HL-60 (cell line): ENCODE measurements around the gene SOX15.

Source experiments
- DNase-seq, 2 experiments: peaks; one replicate each; pipeline ENCODE4 v3.0.0-alpha.2; 2010 to 2020; ENCODE audit warnings: low read depth in 1 of 2, low spot score in 1 of 2
- H3K27ac ChIP-seq: fragments of 250-450 bp; sonication (Bioruptor Pico); replicated peaks from 2 replicates; pipeline ENCODE4 v1.5.1; 2020; ENCODE audit warnings: mild to moderate bottlenecking, moderate library complexity
- H3K27me3 ChIP-seq: fragments of 250-450 bp; sonication (Bioruptor Pico); 2 replicates; pipeline ENCODE4 v1.5.1; 2021; ENCODE audit warnings: mild to moderate bottlenecking, moderate library complexity; ENCODE audit not compliant: insufficient read depth, poor library complexity, severe bottlenecking
- H3K4me3 ChIP-seq: replicated peaks from 2 replicates; pipeline ENCODE4 v1.5.1; 2011; ENCODE audit warnings: mild to moderate bottlenecking, control low read depth, low read length; ENCODE audit not compliant: insufficient read depth
- GABPA ChIP-seq: IDR thresholded peaks from 2 replicates; pipeline ENCODE4 v1.6.1; 2012; ENCODE audit warnings: low read depth
- POLR2AphosphoS5 ChIP-seq: IDR thresholded peaks from 2 replicates; pipeline ENCODE4 v1.6.1; 2012; ENCODE audit warnings: low read depth
- SPI1 ChIP-seq: IDR thresholded peaks from 2 replicates; pipeline ENCODE4 v1.6.1; 2012; ENCODE audit warnings: low read depth, mild to moderate bottlenecking, borderline replicate concordance
- TF ChIP-seq, protein P1 (sequence below): IDR thresholded peaks from one replicate; pipeline ENCODE4 v1.5.1; 2011; ENCODE audit warnings: low read length, control low read depth, inconsistent platforms; ENCODE audit not compliant: insufficient read depth
- TF ChIP-seq, protein P2 (sequence below): IDR thresholded peaks from 2 replicates; pipeline ENCODE4 v1.6.1; 2012; ENCODE audit warnings: low read depth; ENCODE audit not compliant: insufficient replicate concordance

SOX15 gene

DNA sequence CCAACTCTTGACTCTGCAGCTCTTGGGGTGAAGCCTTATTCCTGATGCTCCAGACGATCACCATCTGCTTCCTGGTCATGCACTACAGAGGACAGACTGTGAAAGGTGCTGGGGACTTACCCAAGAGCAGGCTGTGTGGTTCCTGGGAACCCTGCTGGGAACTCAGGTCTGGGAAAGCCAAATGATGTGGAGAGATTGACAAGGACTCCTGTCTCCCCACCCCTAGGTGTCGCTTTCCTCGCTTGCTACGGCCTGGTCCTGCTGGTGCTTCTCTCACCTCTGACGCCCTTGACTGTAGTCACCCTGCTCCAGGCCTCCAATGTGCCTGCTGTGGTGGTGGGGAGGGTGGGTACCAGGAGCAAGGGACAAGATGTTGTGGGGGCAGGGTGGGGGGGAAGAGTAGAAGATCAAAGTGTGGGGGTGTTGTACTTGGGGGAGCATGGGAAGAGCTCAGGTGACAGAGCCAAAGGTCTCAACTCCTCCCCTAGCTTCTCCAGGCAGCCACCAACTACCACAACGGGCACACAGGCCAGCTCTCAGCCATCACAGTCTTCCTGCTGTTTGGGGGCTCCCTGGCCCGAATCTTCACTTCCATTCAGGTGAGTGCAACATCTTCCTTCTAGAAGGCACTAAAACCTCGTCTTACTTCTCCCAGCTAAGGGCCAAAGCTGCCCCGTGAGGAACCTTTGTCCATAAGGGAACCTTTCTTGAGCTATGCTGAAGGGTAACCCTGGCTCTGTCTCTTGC, 3.0 kb downstream of the SOX15 start:
- DNase-seq: peak in 1 of 2 experiments; percentile 63
- Histone ChIP-seq H3K27me3 (no peaks in the 10 kb centered on the region), H3K4me3 (no peak overlapping the region), H3K27ac (peak overlapping the region; percentile 63)
- TF ChIP-seq GABPA: no peak
- TF ChIP-seq, protein P1, sequence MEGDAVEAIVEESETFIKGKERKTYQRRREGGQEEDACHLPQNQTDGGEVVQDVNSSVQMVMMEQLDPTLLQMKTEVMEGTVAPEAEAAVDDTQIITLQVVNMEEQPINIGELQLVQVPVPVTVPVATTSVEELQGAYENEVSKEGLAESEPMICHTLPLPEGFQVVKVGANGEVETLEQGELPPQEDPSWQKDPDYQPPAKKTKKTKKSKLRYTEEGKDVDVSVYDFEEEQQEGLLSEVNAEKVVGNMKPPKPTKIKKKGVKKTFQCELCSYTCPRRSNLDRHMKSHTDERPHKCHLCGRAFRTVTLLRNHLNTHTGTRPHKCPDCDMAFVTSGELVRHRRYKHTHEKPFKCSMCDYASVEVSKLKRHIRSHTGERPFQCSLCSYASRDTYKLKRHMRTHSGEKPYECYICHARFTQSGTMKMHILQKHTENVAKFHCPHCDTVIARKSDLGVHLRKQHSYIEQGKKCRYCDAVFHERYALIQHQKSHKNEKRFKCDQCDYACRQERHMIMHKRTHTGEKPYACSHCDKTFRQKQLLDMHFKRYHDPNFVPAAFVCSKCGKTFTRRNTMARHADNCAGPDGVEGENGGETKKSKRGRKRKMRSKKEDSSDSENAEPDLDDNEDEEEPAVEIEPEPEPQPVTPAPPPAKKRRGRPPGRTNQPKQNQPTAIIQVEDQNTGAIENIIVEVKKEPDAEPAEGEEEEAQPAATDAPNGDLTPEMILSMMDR: peak; percentile 56

DNA sequence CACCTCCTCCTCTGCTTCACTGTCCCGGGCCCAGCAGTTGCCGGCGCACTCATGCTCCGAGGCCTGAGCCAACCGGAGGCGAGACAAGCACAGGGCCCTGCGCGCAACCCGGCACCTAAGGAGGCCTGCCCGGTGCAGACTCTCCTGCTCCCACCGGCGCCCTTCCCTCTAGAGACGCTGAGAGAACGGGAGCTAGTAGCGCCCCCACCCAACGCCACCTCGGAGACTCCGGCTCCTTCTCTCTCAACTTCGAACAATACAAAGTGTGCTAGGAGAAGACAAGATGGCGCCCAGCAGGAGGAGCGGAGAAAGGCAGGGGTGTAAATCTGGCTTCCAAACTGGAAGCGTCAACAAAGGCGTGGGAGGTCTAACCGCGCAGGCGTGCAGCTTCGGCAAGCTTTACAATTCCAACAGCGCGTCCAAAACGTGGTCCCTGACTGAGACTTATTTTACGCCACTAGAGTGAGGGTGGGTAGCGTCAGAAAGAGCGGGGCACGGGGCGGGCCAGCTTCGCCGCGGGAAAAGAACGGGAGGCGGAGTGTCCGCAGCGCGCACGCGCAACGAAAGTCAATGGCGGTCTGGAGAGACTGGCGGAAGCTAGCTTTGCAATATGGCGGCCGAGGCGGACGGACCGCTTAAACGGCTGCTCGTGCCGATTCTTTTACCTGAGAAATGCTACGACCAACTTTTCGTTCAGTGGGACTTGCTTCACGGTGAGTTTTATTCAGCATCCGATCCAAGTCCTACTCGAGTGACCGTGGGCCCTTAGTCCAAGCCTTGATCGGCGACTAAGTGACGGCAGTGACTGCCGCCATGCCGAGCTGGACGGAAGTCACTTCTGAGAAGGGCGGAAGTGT, 6.4 kb downstream of the SOX15 start, which contains the start of gene MPDU1:
TSS of gene MPDU1 (plus strand) at position 600 of the 857 bp plus-strand sequence. CDS start at position 611, 11 bp downstream.
- TF ChIP-seq SPI1 (peak; percentile 74; the same call in 1 of the 2 replicates), GABPA (no peak), POLR2AphosphoS5 (peak; percentile 73; the same call in 1 of the 2 replicates)
- TF ChIP-seq, protein P2, sequence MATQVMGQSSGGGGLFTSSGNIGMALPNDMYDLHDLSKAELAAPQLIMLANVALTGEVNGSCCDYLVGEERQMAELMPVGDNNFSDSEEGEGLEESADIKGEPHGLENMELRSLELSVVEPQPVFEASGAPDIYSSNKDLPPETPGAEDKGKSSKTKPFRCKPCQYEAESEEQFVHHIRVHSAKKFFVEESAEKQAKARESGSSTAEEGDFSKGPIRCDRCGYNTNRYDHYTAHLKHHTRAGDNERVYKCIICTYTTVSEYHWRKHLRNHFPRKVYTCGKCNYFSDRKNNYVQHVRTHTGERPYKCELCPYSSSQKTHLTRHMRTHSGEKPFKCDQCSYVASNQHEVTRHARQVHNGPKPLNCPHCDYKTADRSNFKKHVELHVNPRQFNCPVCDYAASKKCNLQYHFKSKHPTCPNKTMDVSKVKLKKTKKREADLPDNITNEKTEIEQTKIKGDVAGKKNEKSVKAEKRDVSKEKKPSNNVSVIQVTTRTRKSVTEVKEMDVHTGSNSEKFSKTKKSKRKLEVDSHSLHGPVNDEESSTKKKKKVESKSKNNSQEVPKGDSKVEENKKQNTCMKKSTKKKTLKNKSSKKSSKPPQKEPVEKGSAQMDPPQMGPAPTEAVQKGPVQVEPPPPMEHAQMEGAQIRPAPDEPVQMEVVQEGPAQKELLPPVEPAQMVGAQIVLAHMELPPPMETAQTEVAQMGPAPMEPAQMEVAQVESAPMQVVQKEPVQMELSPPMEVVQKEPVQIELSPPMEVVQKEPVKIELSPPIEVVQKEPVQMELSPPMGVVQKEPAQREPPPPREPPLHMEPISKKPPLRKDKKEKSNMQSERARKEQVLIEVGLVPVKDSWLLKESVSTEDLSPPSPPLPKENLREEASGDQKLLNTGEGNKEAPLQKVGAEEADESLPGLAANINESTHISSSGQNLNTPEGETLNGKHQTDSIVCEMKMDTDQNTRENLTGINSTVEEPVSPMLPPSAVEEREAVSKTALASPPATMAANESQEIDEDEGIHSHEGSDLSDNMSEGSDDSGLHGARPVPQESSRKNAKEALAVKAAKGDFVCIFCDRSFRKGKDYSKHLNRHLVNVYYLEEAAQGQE: peak; percentile 80
- TF ChIP-seq, protein P1: no peak
- peak; percentile 84 to 89 for DNase-seq

DNA sequence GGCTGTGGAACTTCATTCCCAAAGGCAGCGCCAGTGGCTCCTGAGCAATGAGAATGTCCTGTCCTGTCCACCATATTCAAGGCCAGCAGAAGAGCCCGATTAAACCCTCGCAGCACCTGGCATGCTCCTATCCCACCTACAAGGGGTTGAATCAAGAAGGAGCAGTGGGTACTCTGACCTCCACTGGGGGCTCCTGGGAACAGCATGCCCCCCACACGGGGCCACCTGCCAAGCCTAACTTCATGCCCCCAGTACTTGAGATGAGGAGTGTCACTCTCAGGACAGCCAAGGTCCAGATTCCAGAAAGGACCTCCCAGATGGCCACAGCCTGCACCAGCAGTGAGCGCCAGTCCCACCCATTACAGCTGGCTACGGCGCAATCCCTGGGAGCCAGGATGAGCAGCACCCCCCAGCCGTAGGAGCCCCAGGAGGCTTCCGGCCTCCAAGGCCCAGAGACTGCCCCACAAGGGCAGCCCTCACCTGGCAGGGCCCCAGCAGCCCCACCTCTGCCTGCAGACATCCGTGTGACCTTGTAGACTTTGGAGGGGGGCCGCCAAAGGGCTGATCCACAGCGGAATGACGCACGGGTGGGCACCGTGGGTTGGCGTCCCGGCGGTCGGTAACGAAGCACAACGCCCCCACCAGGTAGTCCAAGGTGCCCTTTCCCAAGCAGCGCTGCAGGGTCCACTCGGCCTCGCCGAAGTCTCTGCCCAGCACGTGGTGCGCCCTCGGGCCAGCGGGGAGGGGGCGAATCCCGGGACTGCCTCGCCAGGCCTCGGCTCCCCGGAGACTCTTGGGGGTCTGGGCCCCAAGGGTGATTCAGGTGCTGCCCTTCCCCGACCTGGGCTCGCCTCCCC, 7.3 kb downstream of the SOX15 start:
- no peak for DNase-seq
- Histone ChIP-seq H3K27ac (peak overlapping the region; percentile 98), H3K27me3 (no peaks in the 10 kb centered on the region), H3K4me3 (no peak overlapping the region; the same call in 1 of the 2 replicates)
- no peak for TF ChIP-seq POLR2AphosphoS5
- TF ChIP-seq, protein P1: no peak
- TF ChIP-seq, protein P2: no peak
- no peak for TF ChIP-seq GABPA
- TF ChIP-seq SPI1: no peak

More for the DNA sequence above, 6.4 kb downstream of the SOX15 start, which contains the start of gene MPDU1:
- no peaks in the 10 kb centered on the region for H3K27me3 ChIP-seq
- peak within 1 kb of the TSS; percentile 98 for H3K27ac ChIP-seq
- peak within 1 kb of the TSS; percentile 48 for H3K4me3 ChIP-seq
